Neuronal stem cell (in vitro differentiated cells): ENCODE results near the gene SETX.

Source experiments
- DNase-seq: peaks from one replicate; pipeline ENCODE4 v3.0.0-alpha.2; 2013; ENCODE audit warnings: low spot score
- H2AFZ ChIP-seq: one replicate; pipeline ENCODE4 v1.6.1; 2013; ENCODE audit warnings: mild to moderate bottlenecking, low read length, inconsistent platforms
- H2AK5ac ChIP-seq: 2 replicates; pipeline ENCODE4 v1.6.1; 2013; ENCODE audit warnings: low read depth, mild to moderate bottlenecking, inconsistent platforms, low read length, moderate library complexity, mixed read lengths
- H2BK120ac ChIP-seq: 2 replicates; pipeline ENCODE4 v1.6.1; 2013; ENCODE audit warnings: low read depth, mild to moderate bottlenecking, inconsistent platforms, low read length, moderate library complexity, mixed read lengths
- H2BK12ac ChIP-seq: one replicate; pipeline ENCODE4 v1.6.1; 2013; ENCODE audit warnings: low read length, inconsistent platforms
- H2BK15ac ChIP-seq: 2 replicates; pipeline ENCODE4 v1.6.1; 2013; ENCODE audit warnings: mild to moderate bottlenecking, low read length, inconsistent platforms, mixed read lengths
- H2BK5ac ChIP-seq: one replicate; pipeline ENCODE4 v1.6.1; 2013; ENCODE audit warnings: inconsistent platforms, mild to moderate bottlenecking, low read length, moderate library complexity
- H3K14ac ChIP-seq: one replicate; pipeline ENCODE4 v1.6.1; 2013; ENCODE audit warnings: low read length, inconsistent platforms
- H3K18ac ChIP-seq: 2 replicates; pipeline ENCODE4 v1.6.1; 2013; ENCODE audit warnings: low read length, inconsistent platforms
- H3K23ac ChIP-seq: 2 replicates; pipeline ENCODE4 v1.6.1; 2013; ENCODE audit warnings: low read depth, mild to moderate bottlenecking, mixed read lengths, low read length, inconsistent platforms; ENCODE audit not compliant: poor library complexity
- H3K27ac ChIP-seq: replicated peaks from 3 replicates; pipeline ENCODE4 v1.5.1; 2013; ENCODE audit warnings: low read length, inconsistent platforms
- H3K27me3 ChIP-seq, 3 experiments: 2 replicates each; pipeline ENCODE4 v1.6.1; 2013; ENCODE audit warnings: low read length in 3 of 3, mild to moderate bottlenecking in 2 of 3, inconsistent platforms in 1 of 3, low read depth in 1 of 3, mixed read lengths in 1 of 3, moderate library complexity in 1 of 3; ENCODE audit not compliant: control insufficient read depth in 3 of 3, insufficient read depth in 3 of 3
- H3K36me3 ChIP-seq, 2 donors: replicated peaks in 1 of 2; 2 replicates each; pipeline ENCODE4 v1.6.1; 2013; ENCODE audit warnings: low read length in 2 of 2; ENCODE audit not compliant: control insufficient read depth in 2 of 2, insufficient read depth in 2 of 2
- H3K4ac ChIP-seq: 2 replicates; pipeline ENCODE4 v1.6.1; 2013; ENCODE audit warnings: inconsistent platforms, mild to moderate bottlenecking, low read length, moderate library complexity
- H3K4me1 ChIP-seq, 2 donors: 1 replicate in 1 of 2; 2 replicates in 1 of 2; pipeline ENCODE4 v1.6.1; 2013; ENCODE audit warnings: low read length in 2 of 2, low read depth in 1 of 2; ENCODE audit not compliant: control insufficient read depth in 2 of 2, insufficient read depth in 1 of 2
- H3K4me2 ChIP-seq: one replicate; pipeline ENCODE4 v1.6.1; 2013; ENCODE audit warnings: mild to moderate bottlenecking, low read length, inconsistent platforms; ENCODE audit not compliant: insufficient read depth, poor library complexity, severe bottlenecking
- H3K4me3 ChIP-seq, 2 donors: 2 replicates each; pipeline ENCODE4 v1.5.1; 2013; ENCODE audit warnings: low read length in 2 of 2, mild to moderate bottlenecking in 2 of 2, inconsistent platforms in 1 of 2, moderate library complexity in 1 of 2
- H3K79me1 ChIP-seq: one replicate; pipeline ENCODE4 v1.6.1; 2013; ENCODE audit warnings: low read depth, mild to moderate bottlenecking, inconsistent platforms, low read length, moderate library complexity
- H3K9ac ChIP-seq: one replicate; pipeline ENCODE4 v1.6.1; 2013; ENCODE audit warnings: mild to moderate bottlenecking, low read depth, low read length, inconsistent platforms; ENCODE audit not compliant: poor library complexity
- H3K9me3 ChIP-seq, 2 donors: replicated peaks in 1 of 2; 2 replicates each; pipeline versions ENCODE3 to v1.6.1; 2013; ENCODE audit warnings: low read length in 2 of 2, mild to moderate bottlenecking in 2 of 2, inconsistent platforms in 1 of 2, low read depth in 1 of 2, mixed read lengths in 1 of 2, moderate library complexity in 1 of 2; ENCODE audit not compliant: control insufficient read depth in 2 of 2, insufficient read depth in 1 of 2
- H4K8ac ChIP-seq: one replicate; pipeline ENCODE4 v1.6.1; 2013; ENCODE audit warnings: low read depth, mild to moderate bottlenecking, inconsistent platforms, low read length, moderate library complexity
- H4K91ac ChIP-seq: one replicate; pipeline ENCODE4 v1.6.1; 2013; ENCODE audit warnings: low read length, low read depth, mild to moderate bottlenecking, inconsistent platforms; ENCODE audit not compliant: poor library complexity
- WGBS, 2 donors: extraction: QIAGEN DNeasy Blood & Tissue Kit; methylation state at CpG; one replicate each; pipeline ENCODE4 v1.1.7; 2013; ENCODE audit warnings: missing lambda C conversion rate in 2 of 2, mixed read lengths in 1 of 2; ENCODE audit not compliant: insufficient read length in 2 of 2, insufficient replicate concordance in 1 of 2; ENCODE audit errors: extremely low coverage in 2 of 2; 5-methylcytosine and 5-hydroxymethylcytosine counted together

Gene SETX

DNA sequence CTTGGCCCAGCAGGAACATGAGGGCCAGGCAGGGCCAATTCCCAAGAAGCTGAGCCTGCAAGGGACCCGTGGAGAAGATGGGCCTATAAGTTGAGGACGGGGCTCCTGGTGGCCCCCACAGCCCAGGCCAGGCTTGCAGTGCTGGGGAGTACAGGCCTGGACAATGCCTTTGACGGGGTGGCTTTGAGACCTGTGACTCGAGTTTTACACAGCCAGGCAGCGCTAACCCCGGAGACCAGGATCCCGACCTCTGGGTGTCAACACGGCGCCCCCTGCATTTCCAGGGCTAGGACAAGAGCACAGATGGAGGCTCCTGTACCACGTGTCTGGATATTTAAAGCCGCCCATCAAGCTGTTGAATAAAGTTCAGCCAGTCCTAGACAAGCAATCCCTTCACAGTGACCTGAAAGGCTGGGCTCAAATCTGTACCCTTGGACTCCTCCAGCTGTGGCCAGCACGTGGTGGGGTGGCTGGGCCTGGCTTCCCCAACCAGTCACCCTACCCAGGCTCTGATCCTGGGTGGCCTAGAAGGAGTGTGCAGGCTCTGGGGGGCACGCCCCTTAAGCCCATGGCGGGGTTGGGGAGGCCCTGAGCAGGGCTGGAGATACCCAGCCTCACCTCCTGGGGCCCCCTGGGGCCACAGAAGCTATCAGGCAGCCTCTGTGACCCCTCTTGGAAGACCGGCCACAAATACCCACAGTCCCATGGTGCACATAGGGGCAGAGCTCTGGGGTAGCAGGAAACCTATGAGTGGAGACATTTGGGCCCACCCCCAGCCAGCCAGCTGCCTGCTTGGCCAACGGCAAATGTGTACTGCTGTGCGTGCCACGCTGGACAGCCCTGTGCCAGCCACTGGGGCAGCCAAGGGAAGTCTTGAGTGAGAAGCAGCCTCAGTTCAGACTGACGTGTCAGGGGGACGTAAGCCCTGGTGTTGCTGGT is 104.2 kb downstream of the SETX start:
- Histone ChIP-seq H3K9me3 (peaks cover 6 to 16% of the 10 kb centered on the region in 2 donors), H2BK12ac (no peak overlapping the region), H2BK15ac (no peak overlapping the region), H3K79me1 (peaks cover 3% of the 10 kb centered on the region), H4K91ac (no peak overlapping the region), H3K23ac (peak overlapping the region; percentile 80), H2AFZ (no peak overlapping the region), H2BK5ac (no peak overlapping the region), H2AK5ac (peak overlapping the region; percentile 40), H3K18ac (peak overlapping the region; percentile 36), H3K27me3 (peaks cover 0 to 16% (median 2%) of the 10 kb centered on the region in 3 experiments), H3K27ac (no peak overlapping the region), H3K36me3 (no peaks in the 10 kb centered on the region), H3K4me2 (no peak overlapping the region), H3K4ac (no peak overlapping the region), H2BK120ac (peak overlapping the region; percentile 28), H3K9ac (no peak overlapping the region), H4K8ac (no peak overlapping the region), H3K4me1 (no peaks in the 10 kb centered on the region), H3K4me3 (no peak overlapping the region), H3K14ac (no peak overlapping the region)
- WGBS, 2 donors: no CpG with 5 or more reads among the region's 20 CpGs
- DNase-seq: no peak

DNA sequence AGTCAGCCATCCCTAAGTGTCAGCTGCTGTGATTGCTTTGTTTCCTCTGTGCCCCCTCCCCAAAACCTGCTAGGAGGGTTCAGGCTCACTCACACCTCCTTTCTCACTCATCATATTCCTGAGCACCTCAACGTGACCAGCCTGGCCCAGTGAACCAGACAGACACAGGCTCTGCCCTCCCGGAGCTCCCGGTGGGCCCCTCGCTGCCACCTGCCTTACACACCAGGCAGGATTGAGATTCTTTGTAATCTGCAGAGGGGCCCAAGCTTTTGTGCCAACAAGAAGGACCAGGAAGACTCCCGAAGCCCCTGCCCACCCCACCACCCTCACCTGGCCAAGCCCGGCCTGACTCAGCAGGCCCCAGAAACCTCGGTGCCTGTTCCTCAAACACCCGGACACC is 105.1 kb downstream of the SETX start:
- Histone ChIP-seq H2BK5ac (no peak overlapping the region), H4K8ac (no peak overlapping the region), H2BK120ac (no peak overlapping the region), H3K9ac (no peak overlapping the region), H2BK15ac (no peak overlapping the region), H3K4me1 (peaks cover 0 to 3% of the 10 kb centered on the region in 2 donors), H3K27me3 (peaks cover 0 to 25% (median 2%) of the 10 kb centered on the region in 3 experiments), H3K14ac (no peak overlapping the region), H3K27ac (no peak overlapping the region), H3K36me3 (no peaks in the 10 kb centered on the region), H3K4me2 (no peak overlapping the region), H3K23ac (no peak overlapping the region), H3K9me3 (peaks cover 6 to 16% of the 10 kb centered on the region in 2 donors), H3K18ac (no peak overlapping the region), H2AK5ac (no peak overlapping the region), H2AFZ (no peak overlapping the region), H3K4ac (no peak overlapping the region), H3K79me1 (peaks cover 3% of the 10 kb centered on the region), H4K91ac (no peak overlapping the region), H3K4me3 (no peak overlapping the region), H2BK12ac (no peak overlapping the region)
- DNase-seq: no peak
- no CpG with 5 or more reads among the region's 8 CpGs for WGBS, 2 donors

DNA sequence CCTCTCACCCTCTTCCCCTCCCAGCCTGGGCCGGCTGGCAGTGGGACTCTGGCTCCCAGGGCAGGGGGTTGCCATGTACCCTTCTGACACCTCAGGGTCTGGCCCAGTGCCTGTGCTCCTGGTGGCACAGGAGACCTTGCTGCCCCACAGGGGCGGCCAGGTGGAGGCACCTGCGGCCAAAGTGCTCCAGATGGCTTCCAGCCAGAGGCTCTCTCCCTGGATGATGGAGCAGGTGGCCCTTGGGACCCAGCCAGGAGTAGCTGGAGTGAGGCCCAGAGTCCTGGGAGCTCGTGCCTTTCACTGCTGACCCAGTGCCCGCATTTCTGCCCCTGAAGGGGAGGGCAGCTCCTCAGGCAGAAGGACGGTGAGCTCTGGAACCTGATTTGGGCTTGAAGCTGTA is 105.7 kb downstream of the SETX start:
- H3K4me3 ChIP-seq: no peak overlapping the region
- peak overlapping the region; percentile 38 for H3K14ac ChIP-seq
- H2AFZ ChIP-seq: no peak overlapping the region
- H3K4ac ChIP-seq: peak overlapping the region; percentile 76
- no peak overlapping the region for H3K23ac ChIP-seq
- WGBS, 2 donors: no CpG with 5 or more reads among the region's 6 CpGs
- H4K91ac ChIP-seq: no peak overlapping the region
- H3K27me3 ChIP-seq: peaks cover 0 to 30% (median 2%) of the 10 kb centered on the region in 3 experiments
- H2BK12ac ChIP-seq: no peak overlapping the region
- peaks cover 0 to 3% of the 10 kb centered on the region in 2 donors for H3K4me1 ChIP-seq
- DNase-seq: no peak
- H3K18ac ChIP-seq: peak overlapping the region; percentile 76
- H3K36me3 ChIP-seq: no peaks in the 10 kb centered on the region
- H2BK5ac ChIP-seq: no peak overlapping the region
- H3K27ac ChIP-seq: no peak overlapping the region
- H4K8ac ChIP-seq: no peak overlapping the region
- H3K9ac ChIP-seq: no peak overlapping the region
- no peak overlapping the region for H2BK120ac ChIP-seq
- no peak overlapping the region for H3K4me2 ChIP-seq
- no peak overlapping the region for H2BK15ac ChIP-seq
- H3K9me3 ChIP-seq: peaks cover 6 to 16% of the 10 kb centered on the region in 2 donors
- H3K79me1 ChIP-seq: peaks cover 3% of the 10 kb centered on the region
- H2AK5ac ChIP-seq: peak overlapping the region; percentile 10

DNA sequence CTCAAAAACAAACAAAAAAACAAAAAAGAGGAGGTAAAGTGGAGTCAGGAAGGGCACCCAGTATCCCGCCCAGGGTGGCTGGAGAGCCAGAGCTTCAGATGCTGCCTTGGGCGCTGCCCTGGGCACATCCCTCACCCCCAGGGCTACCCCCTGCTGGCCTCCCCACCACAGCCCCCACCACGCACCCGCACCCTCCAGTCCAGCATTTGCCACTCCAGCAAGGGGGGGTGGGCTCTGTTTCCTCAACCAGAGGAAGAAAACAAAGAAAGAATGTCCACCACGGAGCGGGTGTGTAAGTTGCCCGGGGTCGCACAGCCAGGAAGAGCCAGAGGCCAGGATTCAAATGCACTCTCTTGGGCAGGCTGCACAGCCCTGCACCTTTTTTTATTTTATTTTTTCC is 106.8 kb downstream of the SETX start:
- DNase-seq: no peak
- no peak overlapping the region for H2BK5ac ChIP-seq
- H3K27me3 ChIP-seq: peaks cover 0 to 42% (median 13%) of the 10 kb centered on the region in 3 experiments
- H3K4me2 ChIP-seq: no peak overlapping the region
- H2BK120ac ChIP-seq: no peak overlapping the region
- no peak overlapping the region for H2BK12ac ChIP-seq
- no peak overlapping the region for H3K4ac ChIP-seq
- no peak overlapping the region for H3K4me3 ChIP-seq
- peaks cover 4% of the 10 kb centered on the region for H3K79me1 ChIP-seq
- peaks cover 6 to 16% of the 10 kb centered on the region in 2 donors for H3K9me3 ChIP-seq
- H4K91ac ChIP-seq: no peak overlapping the region
- H4K8ac ChIP-seq: no peak overlapping the region
- no peak overlapping the region for H3K27ac ChIP-seq
- H3K4me1 ChIP-seq: peaks cover 0 to 3% of the 10 kb centered on the region in 2 donors
- no peak overlapping the region for H2AFZ ChIP-seq
- no CpG with 5 or more reads among the region's 8 CpGs for WGBS, 2 donors
- H2AK5ac ChIP-seq: no peak overlapping the region
- no peak overlapping the region for H3K9ac ChIP-seq
- H3K14ac ChIP-seq: peak overlapping the region; percentile 56
- no peak overlapping the region for H3K18ac ChIP-seq
- H3K23ac ChIP-seq: no peak overlapping the region
- no peak overlapping the region for H2BK15ac ChIP-seq
- no peaks in the 10 kb centered on the region for H3K36me3 ChIP-seq
